AG04450 (cell line): Measurements from ENCODE around the gene G3BP1. TPM values are rescaled to one million over a fixed set of nuclear protein-coding genes. Genes with fewer than 3 reads are reported as not detected.

Experiments used
- CTCF ChIA-PET: fragments of 300-600, 350-600 bp; formaldehyde crosslinking; extraction: SDS; loops from one replicate; lab custom pipeline; 2022; ENCODE audit warnings: antibody characterized with exemption, inconsistent platforms; lab: Charles Lee
- POLR2A ChIA-PET: fragments of 350-600 bp; formaldehyde crosslinking; extraction: SDS; loops from one replicate; lab custom pipeline; 2021; ENCODE audit warnings: antibody characterized with exemption, inconsistent platforms; lab: Yijun Ruan, JAX
- DNase-seq: peaks from one replicate; pipeline ENCODE4 v3.0.0-alpha.2; 2011; ENCODE audit warnings: low read depth, low spot score
- H3K27ac ChIP-seq: one replicate; pipeline ENCODE4 v1.5.1; 2012; ENCODE audit warnings: low read depth, low read length, control low read depth
- H3K27me3 ChIP-seq: one replicate; pipeline ENCODE4 v1.6.0; 2012; ENCODE audit warnings: low read length; ENCODE audit not compliant: control insufficient read depth, insufficient read depth
- H3K4me3 ChIP-seq: 2 replicates; pipeline ENCODE4 v1.5.1; 2011; ENCODE audit warnings: mild to moderate bottlenecking, low read depth, low read length, control low read depth
- H3K9me3 ChIP-seq: 2 replicates; pipeline ENCODE4 v1.5.1; 2012; ENCODE audit warnings: low read length; ENCODE audit not compliant: control insufficient read depth, insufficient read depth
- polyA plus RNA-seq: library from polyadenylated mRNA; depleted of rRNA; stranded (reverse); fragments of >200 nt; gene quantifications from 2 replicates; pipeline ENCODE4 v1.2.3, GENCODE V29; 2011
- TF ChIP-seq, protein P1 (sequence below): IDR thresholded peaks from 2 replicates; pipeline ENCODE4 v1.5.1; 2011; ENCODE audit warnings: low read depth, low read length, control low read depth, inconsistent platforms

The G3BP1 gene
- polyA plus RNA-seq, 1 experiment, result 87.7 TPM

DNA sequence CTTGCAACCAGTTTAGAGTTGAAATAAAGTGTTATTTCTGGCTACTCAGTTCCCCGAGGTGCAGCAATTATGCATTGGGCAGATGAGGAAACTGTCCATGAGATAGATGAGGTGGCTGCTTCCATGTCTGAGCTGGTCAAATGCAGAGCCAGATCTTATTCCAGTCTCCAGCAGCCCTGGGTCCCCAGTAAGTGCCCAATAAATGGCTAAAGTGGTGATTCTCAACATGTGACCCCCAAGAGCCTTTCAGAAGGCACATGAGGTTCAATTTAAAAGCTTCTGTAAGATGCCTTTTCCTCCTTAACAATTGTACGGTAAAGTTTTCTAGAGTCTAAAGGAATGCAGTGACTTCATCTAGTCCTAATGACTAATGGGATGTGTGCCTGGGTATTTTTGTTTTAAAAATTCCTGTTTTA is 30.8 kb upstream of the G3BP1 start:
- ChIA-PET CTCF (interaction anchor here (0.6 to 8.6 kb wide), 30 partner anchors 11 to 425 kb away, joined by 3 to 136 read pairs (median 6); partner anchors contain the start of genes ATOX1, SLC36A1 and SPARC), POLR2A (interaction anchor here (1.0 to 4.9 kb wide), 10 partner anchors 22 to 83 kb away, joined by 3 to 181 read pairs (median 55); partner anchors contain the start of gene SPARC)
- Histone ChIP-seq H3K27me3 (no peaks in the 10 kb centered on the region), H3K9me3 (no peaks in the 10 kb centered on the region), H3K27ac (peak overlapping the region; percentile 99), H3K4me3 (peak overlapping the region; percentile 23)
- no peak for DNase-seq
- TF ChIP-seq, protein P1, sequence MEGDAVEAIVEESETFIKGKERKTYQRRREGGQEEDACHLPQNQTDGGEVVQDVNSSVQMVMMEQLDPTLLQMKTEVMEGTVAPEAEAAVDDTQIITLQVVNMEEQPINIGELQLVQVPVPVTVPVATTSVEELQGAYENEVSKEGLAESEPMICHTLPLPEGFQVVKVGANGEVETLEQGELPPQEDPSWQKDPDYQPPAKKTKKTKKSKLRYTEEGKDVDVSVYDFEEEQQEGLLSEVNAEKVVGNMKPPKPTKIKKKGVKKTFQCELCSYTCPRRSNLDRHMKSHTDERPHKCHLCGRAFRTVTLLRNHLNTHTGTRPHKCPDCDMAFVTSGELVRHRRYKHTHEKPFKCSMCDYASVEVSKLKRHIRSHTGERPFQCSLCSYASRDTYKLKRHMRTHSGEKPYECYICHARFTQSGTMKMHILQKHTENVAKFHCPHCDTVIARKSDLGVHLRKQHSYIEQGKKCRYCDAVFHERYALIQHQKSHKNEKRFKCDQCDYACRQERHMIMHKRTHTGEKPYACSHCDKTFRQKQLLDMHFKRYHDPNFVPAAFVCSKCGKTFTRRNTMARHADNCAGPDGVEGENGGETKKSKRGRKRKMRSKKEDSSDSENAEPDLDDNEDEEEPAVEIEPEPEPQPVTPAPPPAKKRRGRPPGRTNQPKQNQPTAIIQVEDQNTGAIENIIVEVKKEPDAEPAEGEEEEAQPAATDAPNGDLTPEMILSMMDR, result no peak

GRCh38 chr5:151741678-151742423 is 29.9 kb upstream of the G3BP1 start:
- CTCF ChIA-PET, result interaction anchor here (0.6 to 8.6 kb wide), 36 partner anchors 10 to 426 kb away, joined by 3 to 136 read pairs (median 4); partner anchors contain the start of genes ATOX1, G3BP1, SLC36A1 and SPARC

GRCh38 chr5:151742870-151743294 is 28.9 kb upstream of the G3BP1 start:
- TF ChIP-seq, protein P1, result peak; percentile 74
- ChIA-PET CTCF (interaction anchor here (0.6 to 8.6 kb wide), 19 partner anchors 9 to 297 kb away, joined by 3 to 136 read pairs (median 4); partner anchors contain the start of genes G3BP1 and SLC36A1), POLR2A (interaction anchor here (0.6 to 4.9 kb wide), 5 partner anchors 47 to 85 kb away, joined by 3 to 95 read pairs (median 53); partner anchors contain the start of gene SPARC)
- Histone ChIP-seq H3K27me3 (no peaks in the 10 kb centered on the region), H3K27ac (peak overlapping the region; percentile 99), H3K9me3 (no peaks in the 10 kb centered on the region), H3K4me3 (no peak overlapping the region)
- peak; percentile 41 for DNase-seq

More at GRCh38 chr5:151741678-151742423, 29.9 kb upstream of the G3BP1 start:
- peak; percentile 55 for DNase-seq
- peak overlapping the region; percentile 99 for H3K27ac ChIP-seq
- no peak overlapping the region for H3K4me3 ChIP-seq
- H3K9me3 ChIP-seq, result no peaks in the 10 kb centered on the region
- POLR2A ChIA-PET, result interaction anchor here (1.0 to 4.9 kb wide), 10 partner anchors 23 to 84 kb away, joined by 3 to 181 read pairs (median 55); partner anchors contain the start of gene SPARC
- H3K27me3 ChIP-seq, result no peaks in the 10 kb centered on the region
- TF ChIP-seq, protein P1, result no peak

- no peaks in the 10 kb centered on the region for H3K9me3 ChIP-seq
- ChIA-PET POLR2A (interaction anchor here (1.1 kb wide), 1 partner anchor 59 kb away, joined by 3 read pairs; no protein-coding TSS in a partner anchor), CTCF (interaction anchor here (0.9 to 8.6 kb wide), 9 partner anchors 8 to 295 kb away, joined by 3 to 136 read pairs (median 25); partner anchors contain the start of gene SLC36A1)
- no peak overlapping the region for H3K27ac ChIP-seq
- DNase-seq, result no peak
- TF ChIP-seq, protein P1, result peak; percentile 26; the same call in 1 of the 2 replicates
- no peaks in the 10 kb centered on the region for H3K27me3 ChIP-seq
- no peak overlapping the region for H3K4me3 ChIP-seq
Observed at GRCh38 chr5:151743530-151743929, 28.2 kb upstream of the G3BP1 start.
